ENCODE measurements around the gene IGFLR1.

Gene IGFLR1

DNA sequence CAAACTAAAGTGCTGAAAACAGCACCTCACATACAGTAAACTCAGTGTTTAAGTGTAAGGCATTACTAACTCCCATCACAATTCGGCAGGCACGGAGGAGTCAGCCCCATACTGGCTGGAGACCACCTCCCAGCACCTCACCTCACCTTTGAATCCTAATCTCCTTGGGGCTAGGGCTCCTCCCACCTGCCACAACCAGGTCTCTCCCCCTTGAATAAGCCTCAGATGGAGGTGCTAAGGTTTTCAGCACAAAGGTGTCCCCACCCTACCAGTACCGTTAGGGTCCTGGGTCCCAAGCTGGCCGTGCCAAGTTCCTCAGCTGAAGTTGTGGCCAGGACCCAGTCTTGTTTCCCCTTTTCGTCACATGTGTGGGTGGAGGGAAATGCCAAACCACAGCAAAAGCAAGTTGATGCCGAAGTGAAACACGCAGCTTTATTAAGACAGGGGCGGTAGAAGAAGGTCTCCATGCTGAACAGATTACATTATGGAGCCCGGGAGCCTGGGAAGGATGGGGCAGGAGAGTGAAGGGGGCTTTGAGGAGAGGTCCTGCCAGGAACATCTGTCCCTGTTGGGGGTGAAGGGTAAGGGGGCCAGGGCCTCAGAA lies at the start of gene IGFLR1:
IGFLR1 (minus strand) TSS at position 332 of the 604 bp plus-strand sequence. CDS start 1,272 bp downstream, outside the sequence.
- H3K4me1 Mint-ChIP-seq (ENCODE audit: low read depth): peaks cover 71% of the 10 kb centered on the region
- peaks cover 91% of the 10 kb centered on the region for H3K36me3 Mint-ChIP-seq (ENCODE audit: low read depth)

GRCh38 chr19:35791814-35792279 lies 49.6 kb upstream of the IGFLR1 start:
- Mint-ChIP-seq H3K27ac (no peak overlapping the region), H3K36me3 (ENCODE audit: low read depth) (no peaks in the 10 kb centered on the region), H3K4me1 (ENCODE audit: low read depth) (peaks cover 2% of the 10 kb centered on the region), H3K27me3 (peaks cover 15% of the 10 kb centered on the region), H3K9me3 (no peaks in the 10 kb centered on the region), H3K4me3 (no peak overlapping the region)
- intact Hi-C loops (cut with micrococcal nuclease): no loop called here

More for the DNA sequence above, at the start of gene IGFLR1:
- intact Hi-C loops (cut with micrococcal nuclease): loop anchor here (10.0 kb wide), 2 partner anchors 97 to 163 kb away; partner anchors contain the start of genes COX6B1, ETV2, HCST and NFKBID
- H3K27ac Mint-ChIP-seq: peak within 1 kb of the TSS; percentile 99
- H3K27me3 Mint-ChIP-seq: no peaks in the 10 kb centered on the region
- no peaks in the 10 kb centered on the region for H3K9me3 Mint-ChIP-seq
- peak within 1 kb of the TSS; percentile 93 for H3K4me3 Mint-ChIP-seq

- Mint-ChIP-seq H3K9me3 (no peaks in the 10 kb centered on the region), H3K36me3 (ENCODE audit: low read depth) (peaks cover 3% of the 10 kb centered on the region), H3K27ac (no peak overlapping the region), H3K27me3 (peaks cover 9% of the 10 kb centered on the region), H3K4me1 (ENCODE audit: low read depth) (no peaks in the 10 kb centered on the region), H3K4me3 (no peak overlapping the region)
- intact Hi-C loops (cut with micrococcal nuclease): no loop called here
Observed at GRCh38 chr19:35790981-35791813, 48.9 kb upstream of the IGFLR1 start.

DNA sequence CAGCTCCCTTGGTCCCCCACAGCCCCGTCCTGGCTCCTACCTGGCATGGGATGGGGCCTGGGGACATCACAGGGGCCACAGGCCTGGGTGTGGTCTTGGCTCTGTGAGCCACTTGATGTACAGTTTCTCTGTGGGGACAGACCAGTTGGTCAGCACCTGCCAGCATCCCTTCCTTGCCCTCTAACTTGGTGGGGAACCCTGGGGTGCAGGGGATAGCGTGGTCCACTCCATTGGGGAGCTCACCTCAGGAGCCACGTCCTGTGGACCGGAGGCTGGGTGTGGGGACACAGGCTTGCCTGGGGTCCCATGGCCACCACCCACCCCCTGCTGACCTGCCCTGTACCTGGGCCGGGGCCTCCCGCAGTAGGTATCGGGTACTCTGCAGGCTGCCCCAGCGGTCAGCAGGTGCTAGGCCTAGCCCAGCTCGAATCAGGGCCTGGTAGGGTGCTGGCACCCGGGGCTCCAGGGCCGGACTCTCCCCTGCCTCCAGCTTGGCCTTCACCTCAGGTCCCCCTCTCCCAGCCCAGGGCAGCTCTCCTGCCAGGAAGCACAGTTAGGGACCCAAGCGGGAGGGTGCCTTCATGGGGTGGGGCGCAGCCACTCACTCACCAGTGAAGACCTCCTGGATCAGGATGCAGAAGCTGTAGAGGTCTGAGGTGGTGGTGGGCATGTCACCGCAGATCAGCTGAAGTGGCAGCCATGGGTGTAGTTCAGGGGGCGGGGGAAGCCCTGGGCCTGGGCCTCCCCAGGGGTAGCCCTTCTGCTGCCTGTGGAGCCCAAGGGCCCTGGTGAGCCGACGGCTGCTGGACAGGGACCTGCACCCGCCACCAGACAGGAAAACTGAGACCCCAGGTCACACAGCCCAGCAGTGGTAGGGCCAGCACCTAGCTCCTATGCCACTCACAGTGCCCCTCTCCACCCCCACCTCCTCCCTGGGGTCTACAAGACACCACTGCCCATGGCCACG lies 48.0 kb upstream of the IGFLR1 start:
- Mint-ChIP-seq H3K9me3 (no peaks in the 10 kb centered on the region), H3K27ac (no peak overlapping the region), H3K36me3 (ENCODE audit: low read depth) (peaks cover 6% of the 10 kb centered on the region), H3K27me3 (peaks cover 4% of the 10 kb centered on the region), H3K4me1 (ENCODE audit: low read depth) (no peaks in the 10 kb centered on the region), H3K4me3 (no peak overlapping the region)
- intact Hi-C loops (cut with micrococcal nuclease): no loop called here

DNA sequence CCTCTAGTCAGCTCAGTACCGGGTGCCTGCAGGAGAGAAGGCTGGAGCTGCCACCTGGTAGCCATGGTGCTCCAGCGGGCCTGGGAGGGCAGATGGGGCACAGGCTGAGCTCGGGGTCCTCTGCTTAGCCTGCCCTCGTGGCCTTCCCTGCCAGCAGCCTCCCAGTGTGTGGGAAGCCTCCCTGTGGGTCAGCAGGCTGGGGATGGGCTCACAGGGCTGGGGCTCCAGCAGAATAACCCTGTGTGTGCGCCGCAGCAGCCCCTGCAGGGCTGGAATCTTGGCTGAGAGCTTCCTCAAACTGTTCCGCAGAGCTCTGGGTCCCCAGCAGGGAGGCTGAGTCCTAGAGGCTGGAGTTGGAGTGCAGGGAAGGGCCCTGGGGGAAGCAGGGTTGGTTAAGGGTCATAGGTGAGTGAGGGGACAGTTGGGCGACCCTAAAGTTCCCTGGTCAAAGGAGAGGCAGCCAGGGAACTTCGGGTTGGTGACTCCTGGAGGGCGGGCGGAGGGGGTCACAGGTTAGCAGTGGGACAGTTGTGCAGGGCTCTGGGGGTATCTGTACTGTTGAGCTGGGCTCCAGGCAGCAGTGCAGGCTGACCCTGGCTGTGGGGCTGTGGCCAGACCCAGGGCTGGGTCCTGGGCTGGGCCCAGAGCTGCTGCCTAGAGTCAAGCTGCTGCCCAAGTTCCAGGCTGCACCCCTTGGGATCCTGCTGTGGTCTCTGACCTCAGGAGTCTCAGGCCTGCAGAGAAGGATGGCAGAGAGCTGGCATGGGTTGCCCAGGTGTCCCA lies 47.1 kb upstream of the IGFLR1 start:
- Mint-ChIP-seq H3K4me3 (no peak overlapping the region), H3K36me3 (ENCODE audit: low read depth) (peaks cover 6% of the 10 kb centered on the region), H3K27me3 (peaks cover 4% of the 10 kb centered on the region), H3K27ac (no peak overlapping the region), H3K4me1 (ENCODE audit: low read depth) (no peaks in the 10 kb centered on the region), H3K9me3 (no peaks in the 10 kb centered on the region)
- intact Hi-C loops (cut with micrococcal nuclease): no loop called here

DNA sequence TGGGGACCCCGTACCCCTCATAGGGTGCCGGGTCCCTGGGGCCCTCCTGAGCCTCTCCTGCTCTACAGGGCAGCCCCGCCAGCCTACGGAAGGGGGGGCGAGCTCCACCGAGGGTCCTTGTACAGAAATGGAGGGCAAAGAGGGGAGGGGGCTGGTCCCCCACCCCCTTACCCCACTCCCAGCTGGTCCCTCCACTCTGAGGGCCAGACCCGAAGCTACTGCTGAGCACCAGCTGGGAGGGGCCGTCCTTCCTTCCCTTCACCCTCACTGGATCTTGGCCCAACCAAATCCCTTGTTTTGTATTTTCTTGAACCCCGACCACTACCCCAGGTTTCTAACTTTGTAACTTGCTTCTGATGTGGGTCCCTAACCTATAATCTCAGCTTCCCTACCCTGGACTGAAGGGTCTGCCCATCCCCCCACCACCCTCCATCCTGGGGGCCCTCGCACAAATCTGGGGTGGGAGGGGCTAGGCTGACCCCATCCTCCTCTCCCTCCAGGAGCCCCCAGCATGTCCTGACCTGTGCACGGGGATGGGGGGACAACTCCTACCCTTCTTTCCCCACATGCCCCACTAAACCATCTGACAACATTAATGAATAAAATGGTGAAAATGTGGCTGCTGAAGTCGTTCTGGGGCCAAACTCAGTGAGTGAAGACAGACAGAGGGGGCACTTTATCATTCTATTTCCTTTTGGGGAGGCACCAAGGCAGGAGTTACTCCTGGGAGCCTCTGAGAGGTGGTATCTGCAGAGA lies 46.1 kb upstream of the IGFLR1 start:
- no peaks in the 10 kb centered on the region for H3K27me3 Mint-ChIP-seq
- H3K4me1 Mint-ChIP-seq (ENCODE audit: low read depth): no peaks in the 10 kb centered on the region
- no peaks in the 10 kb centered on the region for H3K9me3 Mint-ChIP-seq
- intact Hi-C loops (cut with micrococcal nuclease): no loop called here
- peaks cover 9% of the 10 kb centered on the region for H3K36me3 Mint-ChIP-seq (ENCODE audit: low read depth)
- H3K4me3 Mint-ChIP-seq: no peak overlapping the region
- H3K27ac Mint-ChIP-seq: no peak overlapping the region

DNA sequence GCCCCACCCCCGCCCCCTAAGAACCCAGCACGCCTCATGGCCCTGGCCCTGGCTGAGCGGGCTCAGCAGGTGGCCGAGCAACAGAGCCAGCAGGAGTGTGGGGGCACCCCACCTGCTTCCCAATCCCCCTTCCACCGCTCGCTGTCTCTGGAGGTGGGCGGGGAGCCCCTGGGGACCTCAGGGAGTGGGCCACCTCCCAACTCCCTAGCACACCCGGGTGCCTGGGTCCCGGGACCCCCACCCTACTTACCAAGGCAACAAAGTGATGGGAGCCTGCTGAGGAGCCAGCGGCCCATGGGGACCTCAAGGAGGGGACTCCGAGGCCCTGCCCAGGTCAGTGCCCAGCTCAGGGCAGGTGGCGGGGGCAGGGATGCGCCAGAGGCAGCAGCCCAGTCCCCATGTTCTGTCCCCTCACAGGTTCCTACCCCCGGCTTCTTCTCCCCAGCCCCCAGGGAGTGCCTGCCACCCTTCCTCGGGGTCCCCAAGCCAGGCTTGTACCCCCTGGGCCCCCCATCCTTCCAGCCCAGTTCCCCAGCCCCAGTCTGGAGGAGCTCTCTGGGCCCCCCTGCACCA lies 45.1 kb upstream of the IGFLR1 start:
- H3K27ac Mint-ChIP-seq: no peak overlapping the region
- no peaks in the 10 kb centered on the region for H3K9me3 Mint-ChIP-seq
- H3K4me1 Mint-ChIP-seq (ENCODE audit: low read depth): no peaks in the 10 kb centered on the region
- no peaks in the 10 kb centered on the region for H3K27me3 Mint-ChIP-seq
- peaks cover 20% of the 10 kb centered on the region for H3K36me3 Mint-ChIP-seq (ENCODE audit: low read depth)
- intact Hi-C loops (cut with micrococcal nuclease): no loop called here
- H3K4me3 Mint-ChIP-seq: no peak overlapping the region

GRCh38 chr19:35786299-35787160 lies 44.3 kb upstream of the IGFLR1 start:
- Mint-ChIP-seq H3K27me3 (no peaks in the 10 kb centered on the region), H3K36me3 (ENCODE audit: low read depth) (peaks cover 26% of the 10 kb centered on the region), H3K4me1 (ENCODE audit: low read depth) (no peaks in the 10 kb centered on the region), H3K27ac (no peak overlapping the region), H3K9me3 (no peaks in the 10 kb centered on the region), H3K4me3 (no peak overlapping the region)
- intact Hi-C loops (cut with micrococcal nuclease): no loop called here

GRCh38 chr19:35785339-35785627 lies 43.0 kb upstream of the IGFLR1 start:
- Mint-ChIP-seq H3K4me3 (no peak overlapping the region), H3K27me3 (no peaks in the 10 kb centered on the region), H3K36me3 (ENCODE audit: low read depth) (peaks cover 39% of the 10 kb centered on the region), H3K9me3 (no peaks in the 10 kb centered on the region), H3K4me1 (ENCODE audit: low read depth) (no peaks in the 10 kb centered on the region), H3K27ac (no peak overlapping the region)
- intact Hi-C loops (cut with micrococcal nuclease): no loop called here

DNA sequence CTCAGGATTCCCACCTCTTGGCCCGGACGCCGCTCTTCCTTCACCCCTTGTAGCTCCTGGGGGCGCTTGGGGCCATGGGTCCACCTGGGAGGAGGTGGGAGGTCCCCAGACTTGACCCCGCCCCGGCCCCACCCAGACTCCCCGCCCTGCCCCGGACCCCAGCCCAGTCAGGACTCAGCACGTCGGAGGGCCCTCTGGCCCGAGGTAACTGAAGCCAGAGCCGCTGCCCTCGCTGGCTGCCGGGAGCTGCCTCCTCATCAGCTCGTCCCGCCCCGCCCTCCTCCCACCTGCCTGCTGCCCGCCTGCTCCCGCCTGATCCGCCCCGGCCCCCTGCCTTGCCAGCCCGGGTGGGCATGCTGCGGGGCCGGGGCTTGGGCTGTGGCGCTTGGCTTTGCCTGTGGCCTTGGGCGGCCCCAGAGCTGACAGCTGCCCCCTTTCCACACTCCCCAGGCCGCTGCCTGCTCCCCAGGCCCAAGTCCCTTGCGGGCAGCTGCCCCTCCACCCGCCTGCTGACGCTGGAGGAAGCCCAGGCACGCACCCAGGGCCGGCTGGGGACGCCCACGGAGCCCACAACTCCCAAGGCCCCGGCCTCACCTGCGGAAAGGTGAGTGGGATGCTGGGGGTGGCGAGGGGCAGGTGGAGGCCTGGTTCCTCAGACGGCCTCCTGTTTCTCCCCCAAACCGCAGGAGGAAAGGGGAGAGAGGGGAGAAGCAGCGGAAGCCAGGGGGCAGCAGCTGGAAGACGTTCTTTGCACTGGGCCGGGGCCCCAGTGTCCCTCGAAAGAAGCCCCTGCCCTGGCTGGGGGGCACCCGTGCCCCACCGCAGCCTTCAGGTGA lies 42.5 kb upstream of the IGFLR1 start:
- intact Hi-C loops (cut with micrococcal nuclease): no loop called here
- Mint-ChIP-seq H3K27me3 (no peaks in the 10 kb centered on the region), H3K9me3 (no peaks in the 10 kb centered on the region), H3K36me3 (ENCODE audit: low read depth) (peaks cover 41% of the 10 kb centered on the region), H3K4me1 (ENCODE audit: low read depth) (no peaks in the 10 kb centered on the region), H3K27ac (no peak overlapping the region), H3K4me3 (no peak overlapping the region)
